Measurements from ENCODE around the gene FDXR. TPM values are rescaled to one million over a fixed set of nuclear protein-coding genes. Genes with fewer than 3 reads are reported as not detected.

FDXR gene
- total RNA-seq, 1 donor from 2014 or later: 9.0 TPM

DNA sequence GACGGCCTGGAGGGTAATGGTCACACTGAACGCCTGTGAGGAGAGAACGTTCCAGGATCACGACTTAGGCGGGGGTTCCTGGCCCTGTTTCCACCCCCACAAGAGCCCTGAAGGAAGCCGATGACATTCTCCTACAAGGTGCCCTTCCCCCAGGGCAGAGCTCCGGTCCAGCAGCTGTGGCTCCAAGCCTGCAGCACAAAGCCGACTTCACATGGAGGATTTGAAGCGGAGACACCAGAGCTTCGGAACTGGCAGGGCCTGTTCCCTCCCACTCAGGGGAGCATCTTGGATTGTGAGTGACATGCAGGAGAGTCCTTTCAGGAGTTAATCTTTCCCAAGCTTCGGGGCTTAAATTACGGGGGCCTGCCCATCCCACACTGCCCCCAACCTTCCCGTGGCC lies 15.7 kb upstream of the FDXR start:
- Mint-ChIP-seq H3K9me3 (ENCODE audit: low read depth) (no peaks in the 10 kb centered on the region), H3K27me3 (ENCODE audit: low read depth) (peaks cover 46% of the 10 kb centered on the region), H3K36me3 (ENCODE audit: low read depth) (no peaks in the 10 kb centered on the region), H3K4me1 (ENCODE audit: low read depth) (no peaks in the 10 kb centered on the region), H3K4me3 (ENCODE audit: unreplicated experiment) (no peak overlapping the region), H3K27ac (ENCODE audit: unreplicated experiment) (no peak overlapping the region)
- DNase-seq (ENCODE audit: low spot score): no peak
- TF ChIP-seq, protein P1, sequence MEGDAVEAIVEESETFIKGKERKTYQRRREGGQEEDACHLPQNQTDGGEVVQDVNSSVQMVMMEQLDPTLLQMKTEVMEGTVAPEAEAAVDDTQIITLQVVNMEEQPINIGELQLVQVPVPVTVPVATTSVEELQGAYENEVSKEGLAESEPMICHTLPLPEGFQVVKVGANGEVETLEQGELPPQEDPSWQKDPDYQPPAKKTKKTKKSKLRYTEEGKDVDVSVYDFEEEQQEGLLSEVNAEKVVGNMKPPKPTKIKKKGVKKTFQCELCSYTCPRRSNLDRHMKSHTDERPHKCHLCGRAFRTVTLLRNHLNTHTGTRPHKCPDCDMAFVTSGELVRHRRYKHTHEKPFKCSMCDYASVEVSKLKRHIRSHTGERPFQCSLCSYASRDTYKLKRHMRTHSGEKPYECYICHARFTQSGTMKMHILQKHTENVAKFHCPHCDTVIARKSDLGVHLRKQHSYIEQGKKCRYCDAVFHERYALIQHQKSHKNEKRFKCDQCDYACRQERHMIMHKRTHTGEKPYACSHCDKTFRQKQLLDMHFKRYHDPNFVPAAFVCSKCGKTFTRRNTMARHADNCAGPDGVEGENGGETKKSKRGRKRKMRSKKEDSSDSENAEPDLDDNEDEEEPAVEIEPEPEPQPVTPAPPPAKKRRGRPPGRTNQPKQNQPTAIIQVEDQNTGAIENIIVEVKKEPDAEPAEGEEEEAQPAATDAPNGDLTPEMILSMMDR (IDR thresholded peaks at IDR 0.05): no peak

DNA sequence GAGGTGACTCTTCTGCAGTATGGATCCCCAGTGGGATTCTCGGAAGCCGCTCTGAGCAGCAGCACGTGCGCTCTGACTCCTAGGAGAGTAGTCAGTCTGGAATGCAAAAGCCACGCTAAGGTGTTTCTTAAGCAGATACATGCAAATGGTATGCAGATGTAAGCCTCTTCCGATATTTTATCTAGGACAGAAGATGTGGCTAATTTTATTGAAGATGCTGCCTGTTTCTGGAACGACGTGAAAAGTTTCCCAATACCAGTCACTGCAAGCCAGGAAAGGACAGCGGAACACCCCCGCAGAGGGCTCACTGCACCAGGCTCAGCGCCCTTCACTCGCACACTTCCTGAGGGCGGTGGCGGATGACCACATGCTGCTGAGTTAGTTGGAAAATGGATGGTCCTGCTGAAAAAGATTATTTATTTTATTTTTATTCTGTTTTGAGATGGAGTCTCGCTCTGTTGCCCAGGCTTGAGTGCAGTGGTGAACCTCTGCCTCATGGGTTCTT lies 10.5 kb upstream of the FDXR start:
- DNase-seq (ENCODE audit: low spot score): no peak
- Mint-ChIP-seq H3K4me1 (ENCODE audit: low read depth) (no peaks in the 10 kb centered on the region), H3K27ac (ENCODE audit: unreplicated experiment) (no peak overlapping the region), H3K9me3 (ENCODE audit: low read depth) (no peaks in the 10 kb centered on the region), H3K36me3 (ENCODE audit: low read depth) (no peaks in the 10 kb centered on the region), H3K4me3 (ENCODE audit: unreplicated experiment) (no peak overlapping the region), H3K27me3 (ENCODE audit: low read depth) (peaks cover 55% of the 10 kb centered on the region)
- TF ChIP-seq, protein P1 (IDR thresholded peaks at IDR 0.05): no peak

DNA sequence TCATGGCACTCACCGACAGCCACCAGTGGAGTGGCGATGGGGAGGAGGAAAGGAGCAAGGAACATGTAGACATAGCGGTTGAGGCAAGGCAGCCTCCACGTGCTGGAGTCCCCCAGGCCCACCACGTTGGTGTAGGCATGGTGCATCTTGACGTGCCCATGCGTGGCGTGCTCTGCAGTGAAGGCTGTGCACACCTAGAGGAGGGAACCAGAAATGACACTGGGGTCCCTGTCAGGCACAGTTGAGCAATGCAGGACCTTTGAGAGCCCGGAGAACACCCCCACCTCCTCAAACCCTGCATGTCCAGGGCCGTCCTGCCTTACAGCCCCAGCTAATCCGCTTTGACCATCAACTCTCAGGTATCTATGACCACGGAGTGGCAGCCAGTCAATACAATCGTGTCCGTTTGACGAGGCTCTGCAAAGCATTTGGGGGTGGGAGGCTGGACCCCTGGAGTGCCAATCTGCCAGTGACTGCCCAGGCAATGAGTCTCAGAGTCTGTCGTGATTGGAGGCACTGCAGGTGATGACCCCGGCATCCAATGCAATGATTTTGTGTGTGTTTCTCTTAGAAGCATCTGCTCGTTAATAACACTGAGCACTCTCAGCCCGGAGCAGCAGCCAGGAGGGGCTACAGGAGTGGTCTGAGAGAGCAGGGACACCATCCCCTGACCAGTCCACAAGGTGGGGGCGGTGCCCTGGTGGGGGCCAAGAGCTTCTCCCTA lies 9.9 kb upstream of the FDXR start:
- H3K27me3 Mint-ChIP-seq (ENCODE audit: low read depth): peaks cover 50% of the 10 kb centered on the region
- H3K9me3 Mint-ChIP-seq (ENCODE audit: low read depth): no peaks in the 10 kb centered on the region
- H3K4me1 Mint-ChIP-seq (ENCODE audit: low read depth): no peaks in the 10 kb centered on the region
- H3K4me3 Mint-ChIP-seq (ENCODE audit: unreplicated experiment): no peak overlapping the region
- no peaks in the 10 kb centered on the region for H3K36me3 Mint-ChIP-seq (ENCODE audit: low read depth)
- no peak for DNase-seq (ENCODE audit: low spot score)
- H3K27ac Mint-ChIP-seq (ENCODE audit: unreplicated experiment): no peak overlapping the region
- TF ChIP-seq, protein P1 (IDR thresholded peaks at IDR 0.05): no peak

DNA sequence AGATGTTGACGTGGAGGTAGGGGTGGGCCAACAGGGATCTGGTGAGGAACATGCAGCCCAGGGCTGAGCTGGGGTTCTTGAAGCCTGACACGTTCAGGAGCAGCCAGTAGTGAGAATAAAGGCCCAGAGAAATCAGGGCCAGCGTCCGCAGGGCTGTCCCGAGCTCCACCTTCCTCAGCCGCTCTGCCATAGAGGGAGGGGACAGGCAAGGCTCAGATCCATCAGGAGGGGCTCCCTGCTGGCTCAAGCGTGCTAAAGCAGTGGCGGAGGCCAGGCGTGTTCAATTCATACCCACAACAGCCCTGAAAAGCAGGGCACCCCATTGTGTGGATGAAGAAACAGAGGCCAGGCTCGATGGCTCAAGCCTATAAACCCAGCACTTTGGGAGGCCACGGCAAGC lies 8.3 kb upstream of the FDXR start:
- DNase-seq (ENCODE audit: low spot score): no peak
- Mint-ChIP-seq H3K4me3 (ENCODE audit: unreplicated experiment) (no peak overlapping the region), H3K9me3 (ENCODE audit: low read depth) (no peaks in the 10 kb centered on the region), H3K27ac (ENCODE audit: unreplicated experiment) (no peak overlapping the region), H3K27me3 (ENCODE audit: low read depth) (peaks cover 46% of the 10 kb centered on the region), H3K36me3 (ENCODE audit: low read depth) (no peaks in the 10 kb centered on the region), H3K4me1 (ENCODE audit: low read depth) (no peaks in the 10 kb centered on the region)
- TF ChIP-seq, protein P1 (IDR thresholded peaks at IDR 0.05): no peak

DNA sequence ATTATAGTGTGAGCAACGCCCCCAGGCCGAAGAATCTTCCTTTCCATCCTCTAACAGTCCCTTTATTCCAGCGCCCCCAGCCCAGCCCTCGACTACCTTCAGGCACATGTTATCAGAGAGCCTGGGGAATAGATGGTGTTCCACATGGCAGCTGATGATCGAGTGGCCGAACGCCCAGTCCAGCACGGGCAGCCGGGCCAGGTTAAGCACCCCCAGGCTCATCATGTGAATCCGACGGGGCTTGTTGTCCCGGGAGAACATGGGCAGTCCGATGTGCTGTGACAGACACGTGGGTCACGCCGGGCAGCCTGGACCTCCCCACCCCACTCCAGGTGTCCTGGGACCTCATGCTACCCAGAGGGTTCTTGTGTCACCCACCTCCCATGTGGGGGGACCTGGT lies 6.5 kb upstream of the FDXR start:
- Mint-ChIP-seq H3K27ac (ENCODE audit: unreplicated experiment) (no peak overlapping the region), H3K36me3 (ENCODE audit: low read depth) (no peaks in the 10 kb centered on the region), H3K4me3 (ENCODE audit: unreplicated experiment) (no peak overlapping the region), H3K9me3 (ENCODE audit: low read depth) (no peaks in the 10 kb centered on the region), H3K4me1 (ENCODE audit: low read depth) (no peaks in the 10 kb centered on the region), H3K27me3 (ENCODE audit: low read depth) (peaks cover 39% of the 10 kb centered on the region)
- no peak for DNase-seq (ENCODE audit: low spot score)
- TF ChIP-seq, protein P1 (IDR thresholded peaks at IDR 0.05): no peak
